K562 (cell line): ENCODE data around the gene CEP76. TPM values are rescaled to one million over a fixed set of nuclear protein-coding genes. Genes with fewer than 3 reads are reported as not detected.

Source experiments
- ATAC-seq: fragments of 200-7000 bp; cut with Tn5 transposase; 3 replicates; pipeline ENCODE4 v1.9.1; 2020; ENCODE audit warnings: moderate library complexity
- BruUV-seq: library from RNA; stranded (reverse); fragments of 400-500 nt; replicated peaks from 2 replicates; lab custom pipeline; 2021; lab: Mats Ljungman, UMichigan
- CTCF ChIA-PET: fragments of 300-600 bp; formaldehyde crosslinking; extraction: SDS; loops from one replicate; lab custom pipeline; 2021; ENCODE audit warnings: low intra/inter-chr PET ratio; lab: Yijun Ruan, JAX
- POLR2A ChIA-PET: fragments of 300-600, 350-650 bp; sonication (Branson Sonifier 250); formaldehyde crosslinking; extraction: SDS; loops from one replicate; lab custom pipeline; 2021; ENCODE audit warnings: antibody characterized with exemption, inconsistent platforms; lab: Yijun Ruan, JAX
- DNase-seq, 4 experiments: peaks; one replicate each; pipeline versions ENCODE4 v3.0.0 to v3.0.0-alpha.2; 2011 to 2018; ENCODE audit warnings: low spot score in 3 of 4, mixed read lengths in 3 of 4; ENCODE audit errors: extremely low read depth in 1 of 4
- FAIRE-seq: peaks from 2 replicates; lab custom pipeline; 2011; peaks lifted over from hg19 to GRCh38; lab: Jason Lieb, UNC
- H2AFZ ChIP-seq: 2 replicates; pipeline ENCODE4 v1.6.0; 2011; ENCODE audit warnings: low read depth, low read length, control low read depth, inconsistent platforms
- H3K27ac ChIP-seq: fragments of 200-600 bp; 3 replicates; pipeline ENCODE4 v1.8.0; 2011; ENCODE audit warnings: low read depth, mild to moderate bottlenecking, control low read depth, inconsistent platforms, low read length, moderate library complexity, mixed read lengths; ENCODE audit errors: extremely low read depth
- H3K27me3 ChIP-seq, 2 experiments: fragments of 300-600 bp in 1 of 2; 2 replicates in 1 of 2; 3 replicates in 1 of 2; pipeline versions ENCODE4 v1.6.0 to v1.8.0; 2011; ENCODE audit warnings: inconsistent platforms in 2 of 2, low read length in 2 of 2, mild to moderate bottlenecking in 1 of 2, mixed read lengths in 1 of 2, moderate library complexity in 1 of 2; ENCODE audit not compliant: control insufficient read depth in 2 of 2, insufficient read depth in 2 of 2
- H3K36me3 ChIP-seq: fragments of 300-600 bp; 3 replicates; pipeline ENCODE4 v1.8.0; 2011; ENCODE audit warnings: mild to moderate bottlenecking, low read length, inconsistent platforms; ENCODE audit not compliant: control insufficient read depth, insufficient read depth
- H3K4me1 ChIP-seq, 2 experiments: fragments of 200-600 bp in 1 of 2; replicated peaks in 1 of 2; 2 replicates in 1 of 2; 3 replicates in 1 of 2; pipeline versions ENCODE4 v1.5.1 to v1.8.0; 2011; ENCODE audit warnings: inconsistent platforms in 2 of 2, low read length in 2 of 2, mild to moderate bottlenecking in 1 of 2, mixed read lengths in 1 of 2, moderate library complexity in 1 of 2; ENCODE audit not compliant: control insufficient read depth in 2 of 2, insufficient read depth in 2 of 2
- H3K4me2 ChIP-seq: 2 replicates; pipeline ENCODE4 v1.6.1; 2011; ENCODE audit warnings: low read length, control low read depth, inconsistent platforms, mixed read lengths; ENCODE audit not compliant: insufficient read depth
- H3K4me3 ChIP-seq: fragments of 200-600 bp; sonication (generic), shearing (Covaris generic); 2 replicates; pipeline ENCODE4 v1.5.1; 2016; ENCODE audit warnings: control low read depth, inconsistent platforms
- H3K79me2 ChIP-seq: fragments of 200-600 bp; 3 replicates; pipeline ENCODE4 v1.8.0; 2011; ENCODE audit warnings: low read length, inconsistent platforms; ENCODE audit not compliant: control insufficient read depth, insufficient read depth
- H3K9ac ChIP-seq, 2 experiments: 2 replicates each; pipeline versions ENCODE4 v1.6.0 to v1.6.1; 2011; ENCODE audit warnings: low read depth in 2 of 2, low read length in 2 of 2, control low read depth in 1 of 2, inconsistent platforms in 1 of 2, mild to moderate bottlenecking in 1 of 2, mixed read lengths in 1 of 2; ENCODE audit not compliant: insufficient read depth in 1 of 2
- H3K9me1 ChIP-seq: one replicate; pipeline ENCODE4 v1.6.0; 2011; ENCODE audit warnings: inconsistent platforms, mild to moderate bottlenecking, low read length, moderate library complexity; ENCODE audit not compliant: control insufficient read depth, insufficient read depth
- H3K9me3 ChIP-seq: replicated peaks from 2 replicates; pipeline ENCODE4 v1.5.1; 2011; ENCODE audit warnings: low read depth, low read length, inconsistent platforms; ENCODE audit not compliant: control insufficient read depth, insufficient read depth
- H4K20me1 ChIP-seq: replicated peaks from 2 replicates; pipeline ENCODE4 v1.6.1; 2011; ENCODE audit warnings: low read length, inconsistent platforms, mixed read lengths; ENCODE audit not compliant: control insufficient read depth, insufficient read depth
- BRCA1 ChIP-seq, 2 experiments: fragments of 450-650 bp in 1 of 2; sonication (generic) in 1 of 2; formaldehyde crosslinking in 1 of 2; IDR thresholded peaks; 2 replicates each; pipeline versions ENCODE4 v1.5.0 to v1.6.1; 2017 to 2020; ENCODE audit warnings: mild to moderate bottlenecking in 1 of 2, missing genetic modification reagents in 1 of 2
- CBX5 ChIP-seq: IDR thresholded peaks from 2 replicates; pipeline ENCODE4 v1.6.1; 2014; ENCODE audit warnings: low read depth, borderline replicate concordance
- CHD1 ChIP-seq: fragments of 200-600 bp; sonication (generic); IDR thresholded peaks from one replicate; pipeline ENCODE4 v1.6.1; 2012; ENCODE audit warnings: mild to moderate bottlenecking, moderate library complexity, low read length, inconsistent platforms
- DACH1 ChIP-seq: fragments of 450-650 bp; IDR thresholded peaks from 2 replicates; pipeline ENCODE4 v1.6.1; 2018; ENCODE audit not compliant: partially characterized antibody
- DDX20 ChIP-seq: fragments of 450-650 bp; IDR thresholded peaks from 2 replicates; pipeline ENCODE4 v1.6.1; 2016; ENCODE audit warnings: missing genetic modification characterization, low read depth, mild to moderate bottlenecking, missing compliant biosample characterization, moderate library complexity
- HSF4 ChIP-seq: fragments of 250-450 bp; sonication (Bioruptor Pico); IDR thresholded peaks from 2 replicates; pipeline ENCODE4 v2.1.2; 2022; ENCODE audit warnings: mild to moderate bottlenecking, moderate library complexity, borderline replicate concordance
- KLF13 ChIP-seq: fragments of 450-650 bp; IDR thresholded peaks from 2 replicates; pipeline ENCODE4 v1.6.1; 2016; ENCODE audit warnings: missing genetic modification characterization, low read depth, mild to moderate bottlenecking, missing compliant biosample characterization, moderate library complexity, borderline replicate concordance
- POLR2AphosphoS5 ChIP-seq: IDR thresholded peaks from 2 replicates; pipeline ENCODE4 v1.6.1; 2011; ENCODE audit warnings: mild to moderate bottlenecking, low read depth, low read length, moderate library complexity; ENCODE audit not compliant: control insufficient read depth, insufficient read depth
- SREBF1 ChIP-seq: fragments of 150-350 bp; IDR thresholded peaks from 2 replicates; pipeline ENCODE4 v1.6.1; 2014; ENCODE audit warnings: antibody characterized with exemption, low read depth, low read length, borderline replicate concordance
- ZNF507 ChIP-seq: conservative IDR thresholded peaks from 2 replicates; pipeline ENCODE4 v1.6.1; 2017; ENCODE audit warnings: missing genetic modification characterization, missing compliant biosample characterization
- WGBS: fragments of 100-300 bp; shearing (Covaris generic); methylation state at CpG from one replicate; pipeline ENCODE4 v1.1.6; 2016; ENCODE audit warnings: low coverage, mixed read lengths; ENCODE audit not compliant: insufficient coverage; ENCODE audit errors: missing lambda C conversion rate; 5-methylcytosine and 5-hydroxymethylcytosine counted together
- in situ Hi-C: fragments of 300-500 bp; cut with MboI; formaldehyde crosslinking; loops from 4 replicates; pipeline ENCODE4 v1.15.0; 2018; ENCODE audit warnings: inconsistent platforms, mixed read lengths
- intact Hi-C: fragments of 100-400 bp; cut with micrococcal nuclease; formaldehyde crosslinking; loops from 2 replicates; pipeline ENCODE4 v1.14.2; 2022
- polyA plus RNA-seq, 8 experiments: library from polyadenylated mRNA; depleted of rRNA in 4 of 8; stranded (reverse) in 5 of 8; unstranded in 3 of 8; fragments of >200 nt; fragmentation: Nextera tagmentation in 2 of 8; fragmentation: Illumina TruSeq in 1 of 8; extraction: Ambion mirVana in 2 of 8; extraction: Trizol in 1 of 8; gene quantifications; 2 replicates each; pipeline versions ENCODE4 v1.2.1 to v1.2.3, GENCODE V29; 2011 to 2014; ENCODE audit warnings: inconsistent platforms in 1 of 8, missing spikeins in 1 of 8
- total RNA-seq, 7 experiments: library from RNA; depleted of rRNA in 6 of 7; stranded (reverse); fragments of >200 nt in 6 of 7; fragmentation: Illumina TruSeq in 2 of 7; extraction: Trizol in 2 of 7; gene quantifications; 2 replicates each; pipeline versions ENCODE4 v1.2.1 to v1.2.3, GENCODE V29; 2011 to 2021; ENCODE audit warnings: low replicate concordance in 1 of 7

The CEP76 gene
- total and polyA plus RNA-seq, 9 of the 15 experiments (the other 6 are each of a cell fraction or from before 2014, with no cell fraction given): 5.3 to 27.3 (median 19.3) TPM

DNA sequence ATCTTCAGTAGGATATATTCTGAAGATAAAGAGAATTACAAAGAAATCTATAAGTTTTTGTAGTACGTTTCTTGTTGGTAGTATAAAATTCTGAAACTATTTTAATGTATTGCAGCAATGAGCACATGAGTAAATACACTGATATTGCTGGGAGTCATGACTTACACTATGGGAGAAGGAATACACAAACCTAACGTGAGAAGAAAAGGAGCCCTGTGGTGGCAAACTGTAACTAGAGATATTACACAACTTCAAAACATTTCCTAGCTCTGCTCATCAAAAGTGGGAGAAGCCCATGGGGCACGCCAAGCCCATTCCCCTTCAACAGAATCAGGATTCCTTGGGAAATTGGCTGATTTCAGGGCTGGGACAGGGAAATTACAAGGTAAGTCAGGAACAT, 65.1 kb downstream of the CEP76 start:
- TF ChIP-seq CHD1: no peak
- no peak for TF ChIP-seq DACH1
- no peak for TF ChIP-seq POLR2AphosphoS5
- TF ChIP-seq SREBF1: no peak
- no peak for TF ChIP-seq ZNF507
- no peak for TF ChIP-seq DDX20 (tag)
- no peak for TF ChIP-seq BRCA1 (IDR thresholded peaks at IDR 0.05)
- TF ChIP-seq BRCA1 (CRISPR knock-in tag; IDR thresholded peaks at IDR 0.05): no peak
- TF ChIP-seq CBX5: no peak
- no peak for TF ChIP-seq HSF4
- TF ChIP-seq KLF13 (tag): no peak
- BruUV-seq: no TSS peak
- no peak overlapping the region for H3K9ac ChIP-seq
- no peak overlapping the region for H3K4me3 ChIP-seq
- in situ Hi-C loops (no loop called here), intact Hi-C loops (no loop called here)
- H4K20me1 ChIP-seq: no peaks in the 10 kb centered on the region
- ChIA-PET POLR2A (interaction anchor here (0.9 to 1.5 kb wide), 4 partner anchors 12 to 38 kb away, joined by 3 to 7 read pairs (median 3); no protein-coding TSS in a partner anchor), CTCF (no interaction called here)
- no peak overlapping the region for H2AFZ ChIP-seq
- H3K79me2 ChIP-seq: peaks cover 15% of the 10 kb centered on the region; the same call in 2 of the 3 replicates
- no peak overlapping the region for H3K4me2 ChIP-seq
- no peaks in the 10 kb centered on the region for H3K36me3 ChIP-seq
- FAIRE-seq (no peak), ATAC-seq (no peak), DNase-seq (no peak)
- no peaks in the 10 kb centered on the region for H3K9me3 ChIP-seq
- 72% methylated on average over 3 of the region's 3 CpGs for WGBS
- no peak overlapping the region for H3K27ac ChIP-seq
- H3K27me3 ChIP-seq: no peaks in the 10 kb centered on the region
- peaks cover 9 to 26% of the 10 kb centered on the region in 2 experiments; a peak in 3 of 5 replicates for H3K4me1 ChIP-seq
- no peaks in the 10 kb centered on the region for H3K9me1 ChIP-seq
